ENCODE measurements around the gene ANKRD11. TPM values are rescaled to one million over a fixed set of nuclear protein-coding genes. Genes with fewer than 3 reads are reported as not detected.

The ANKRD11 gene
- polyA plus RNA-seq, 1 donor from 2014 or later: 32.5 TPM

DNA sequence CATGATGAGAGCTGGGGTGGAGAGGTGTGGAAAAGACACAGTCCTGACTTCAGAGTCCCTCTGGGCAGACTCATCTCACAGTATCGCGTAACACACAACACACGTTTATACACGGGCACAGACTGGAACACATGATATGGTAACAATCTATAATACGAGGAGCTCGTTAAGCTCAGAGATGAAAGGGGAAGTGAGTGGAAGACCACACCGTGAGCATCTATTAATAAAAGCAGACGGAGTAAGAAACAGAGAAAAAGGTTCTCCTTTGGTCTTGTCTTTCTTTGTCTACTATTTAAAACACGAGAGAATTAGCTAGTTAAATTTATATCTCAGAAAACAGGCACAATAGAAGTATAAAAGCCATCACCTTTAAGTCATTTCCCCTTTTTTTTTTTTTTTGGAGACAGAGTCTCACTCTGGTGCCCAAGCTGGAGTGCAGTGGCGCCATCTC lies 13.5 kb downstream of the ANKRD11 start:
- H3K27ac ChIP-seq (ENCODE audit: low read length): no peak overlapping the region
- no peaks in the 10 kb centered on the region for H3F3A ChIP-seq (ENCODE audit: insufficient read depth, low read length, poor library complexity, severe bottlenecking)
- no peaks in the 10 kb centered on the region for H4K20me1 ChIP-seq (ENCODE audit: insufficient read depth)
- TF ChIP-seq, protein P1, sequence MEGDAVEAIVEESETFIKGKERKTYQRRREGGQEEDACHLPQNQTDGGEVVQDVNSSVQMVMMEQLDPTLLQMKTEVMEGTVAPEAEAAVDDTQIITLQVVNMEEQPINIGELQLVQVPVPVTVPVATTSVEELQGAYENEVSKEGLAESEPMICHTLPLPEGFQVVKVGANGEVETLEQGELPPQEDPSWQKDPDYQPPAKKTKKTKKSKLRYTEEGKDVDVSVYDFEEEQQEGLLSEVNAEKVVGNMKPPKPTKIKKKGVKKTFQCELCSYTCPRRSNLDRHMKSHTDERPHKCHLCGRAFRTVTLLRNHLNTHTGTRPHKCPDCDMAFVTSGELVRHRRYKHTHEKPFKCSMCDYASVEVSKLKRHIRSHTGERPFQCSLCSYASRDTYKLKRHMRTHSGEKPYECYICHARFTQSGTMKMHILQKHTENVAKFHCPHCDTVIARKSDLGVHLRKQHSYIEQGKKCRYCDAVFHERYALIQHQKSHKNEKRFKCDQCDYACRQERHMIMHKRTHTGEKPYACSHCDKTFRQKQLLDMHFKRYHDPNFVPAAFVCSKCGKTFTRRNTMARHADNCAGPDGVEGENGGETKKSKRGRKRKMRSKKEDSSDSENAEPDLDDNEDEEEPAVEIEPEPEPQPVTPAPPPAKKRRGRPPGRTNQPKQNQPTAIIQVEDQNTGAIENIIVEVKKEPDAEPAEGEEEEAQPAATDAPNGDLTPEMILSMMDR (IDR thresholded peaks at IDR 0.05; ENCODE audit: poor library complexity, severe bottlenecking): no peak
- no peak for TF ChIP-seq TAF1 (IDR thresholded peaks at IDR 0.05; ENCODE audit: low read depth)
- no peak for TF ChIP-seq MXI1 (conservative IDR thresholded peaks at IDR 0.05; ENCODE audit: poor library complexity, severe bottlenecking)
- no peak for TF ChIP-seq RAD21 (conservative IDR thresholded peaks at IDR 0.05)
- TF ChIP-seq, protein P2, sequence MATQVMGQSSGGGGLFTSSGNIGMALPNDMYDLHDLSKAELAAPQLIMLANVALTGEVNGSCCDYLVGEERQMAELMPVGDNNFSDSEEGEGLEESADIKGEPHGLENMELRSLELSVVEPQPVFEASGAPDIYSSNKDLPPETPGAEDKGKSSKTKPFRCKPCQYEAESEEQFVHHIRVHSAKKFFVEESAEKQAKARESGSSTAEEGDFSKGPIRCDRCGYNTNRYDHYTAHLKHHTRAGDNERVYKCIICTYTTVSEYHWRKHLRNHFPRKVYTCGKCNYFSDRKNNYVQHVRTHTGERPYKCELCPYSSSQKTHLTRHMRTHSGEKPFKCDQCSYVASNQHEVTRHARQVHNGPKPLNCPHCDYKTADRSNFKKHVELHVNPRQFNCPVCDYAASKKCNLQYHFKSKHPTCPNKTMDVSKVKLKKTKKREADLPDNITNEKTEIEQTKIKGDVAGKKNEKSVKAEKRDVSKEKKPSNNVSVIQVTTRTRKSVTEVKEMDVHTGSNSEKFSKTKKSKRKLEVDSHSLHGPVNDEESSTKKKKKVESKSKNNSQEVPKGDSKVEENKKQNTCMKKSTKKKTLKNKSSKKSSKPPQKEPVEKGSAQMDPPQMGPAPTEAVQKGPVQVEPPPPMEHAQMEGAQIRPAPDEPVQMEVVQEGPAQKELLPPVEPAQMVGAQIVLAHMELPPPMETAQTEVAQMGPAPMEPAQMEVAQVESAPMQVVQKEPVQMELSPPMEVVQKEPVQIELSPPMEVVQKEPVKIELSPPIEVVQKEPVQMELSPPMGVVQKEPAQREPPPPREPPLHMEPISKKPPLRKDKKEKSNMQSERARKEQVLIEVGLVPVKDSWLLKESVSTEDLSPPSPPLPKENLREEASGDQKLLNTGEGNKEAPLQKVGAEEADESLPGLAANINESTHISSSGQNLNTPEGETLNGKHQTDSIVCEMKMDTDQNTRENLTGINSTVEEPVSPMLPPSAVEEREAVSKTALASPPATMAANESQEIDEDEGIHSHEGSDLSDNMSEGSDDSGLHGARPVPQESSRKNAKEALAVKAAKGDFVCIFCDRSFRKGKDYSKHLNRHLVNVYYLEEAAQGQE (IDR thresholded peaks at IDR 0.05; ENCODE audit: borderline replicate concordance): no peak
- no peak for TF ChIP-seq POLR2AphosphoS5 (IDR thresholded peaks at IDR 0.05)
- no peak for TF ChIP-seq EP300 (conservative IDR thresholded peaks at IDR 0.05; ENCODE audit: poor library complexity, severe bottlenecking)
- no peak for TF ChIP-seq SMC3 (conservative IDR thresholded peaks at IDR 0.05; ENCODE audit: poor library complexity)
- TF ChIP-seq EZH2 (IDR thresholded peaks at IDR 0.05; ENCODE audit: borderline replicate concordance, insufficient read depth, low read length, poor library complexity, severe bottlenecking): no peak
- H3K27me3 ChIP-seq (ENCODE audit: insufficient read depth, low read depth, low read length): no peaks in the 10 kb centered on the region
- no peak overlapping the region for H3K4me2 ChIP-seq (ENCODE audit: low read length)
- no peak overlapping the region for H3K9ac ChIP-seq (ENCODE audit: low read length)
- H3K9me2 ChIP-seq (ENCODE audit: insufficient read depth, low read length): no peaks in the 10 kb centered on the region
- H3K36me3 ChIP-seq (ENCODE audit: insufficient read depth, low read length): no peaks in the 10 kb centered on the region
- H3K4me3 ChIP-seq (ENCODE audit: low read length): no peak overlapping the region
- H2AFZ ChIP-seq (ENCODE audit: low read depth, low read length): no peak overlapping the region
- H3K9me3 ChIP-seq (ENCODE audit: low read length): no peaks in the 10 kb centered on the region
- H3K79me2 ChIP-seq (replicated peaks; ENCODE audit: insufficient read depth, low read length): peaks cover 95% of the 10 kb centered on the region

DNA sequence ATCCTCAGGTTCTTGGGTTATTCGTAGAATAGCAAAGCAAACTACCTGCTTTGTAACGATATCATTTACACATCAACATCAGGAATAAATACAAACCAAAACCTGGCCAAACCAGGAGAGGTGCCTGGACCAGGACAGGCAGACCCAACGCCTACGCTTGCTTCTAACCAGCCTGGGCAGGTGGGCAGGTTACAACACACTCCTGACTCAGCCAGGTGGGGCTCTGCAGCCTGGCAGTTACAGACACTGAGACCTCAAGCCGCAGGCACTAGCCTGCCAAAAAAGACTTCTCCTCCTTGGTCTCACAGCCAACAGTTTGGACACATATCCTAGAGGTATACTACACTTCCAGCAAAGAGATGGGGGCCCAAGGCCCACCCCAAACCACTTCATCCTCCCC lies 14.0 kb downstream of the ANKRD11 start:
- Histone ChIP-seq H3K27ac (ENCODE audit: low read length) (no peak overlapping the region), H3K4me2 (ENCODE audit: low read length) (no peak overlapping the region), H4K20me1 (ENCODE audit: insufficient read depth) (no peaks in the 10 kb centered on the region), H3K9me2 (ENCODE audit: insufficient read depth, low read length) (no peaks in the 10 kb centered on the region), H3K36me3 (ENCODE audit: insufficient read depth, low read length) (no peaks in the 10 kb centered on the region), H2AFZ (ENCODE audit: low read depth, low read length) (no peak overlapping the region), H3K9me3 (ENCODE audit: low read length) (no peaks in the 10 kb centered on the region), H3F3A (ENCODE audit: insufficient read depth, low read length, poor library complexity, severe bottlenecking) (no peaks in the 10 kb centered on the region), H3K9ac (ENCODE audit: low read length) (no peak overlapping the region), H3K4me3 (ENCODE audit: low read length) (no peak overlapping the region), H3K79me2 (replicated peaks; ENCODE audit: insufficient read depth, low read length) (peaks cover 95% of the 10 kb centered on the region), H3K27me3 (ENCODE audit: insufficient read depth, low read depth, low read length) (no peaks in the 10 kb centered on the region)
- TF ChIP-seq, protein P2 (IDR thresholded peaks at IDR 0.05; ENCODE audit: borderline replicate concordance): no peak
- TF ChIP-seq EZH2 (IDR thresholded peaks at IDR 0.05; ENCODE audit: borderline replicate concordance, insufficient read depth, low read length, poor library complexity, severe bottlenecking): no peak
- no peak for TF ChIP-seq EP300 (conservative IDR thresholded peaks at IDR 0.05; ENCODE audit: poor library complexity, severe bottlenecking)
- TF ChIP-seq TAF1 (IDR thresholded peaks at IDR 0.05; ENCODE audit: low read depth): no peak
- TF ChIP-seq, protein P1 (IDR thresholded peaks at IDR 0.05; ENCODE audit: poor library complexity, severe bottlenecking): no peak
- TF ChIP-seq MXI1 (conservative IDR thresholded peaks at IDR 0.05; ENCODE audit: poor library complexity, severe bottlenecking): no peak
- TF ChIP-seq POLR2AphosphoS5 (IDR thresholded peaks at IDR 0.05): no peak
- TF ChIP-seq SMC3 (conservative IDR thresholded peaks at IDR 0.05; ENCODE audit: poor library complexity): no peak
- TF ChIP-seq RAD21 (conservative IDR thresholded peaks at IDR 0.05): no peak
